ENCODE results near the gene ARAP1. TPM values are rescaled to one million over a fixed set of nuclear protein-coding genes. Genes with fewer than 3 reads are reported as not detected.

The ARAP1 gene
- total RNA-seq, 2 donors from 2014 or later, result 95.2 to 109 TPM

DNA sequence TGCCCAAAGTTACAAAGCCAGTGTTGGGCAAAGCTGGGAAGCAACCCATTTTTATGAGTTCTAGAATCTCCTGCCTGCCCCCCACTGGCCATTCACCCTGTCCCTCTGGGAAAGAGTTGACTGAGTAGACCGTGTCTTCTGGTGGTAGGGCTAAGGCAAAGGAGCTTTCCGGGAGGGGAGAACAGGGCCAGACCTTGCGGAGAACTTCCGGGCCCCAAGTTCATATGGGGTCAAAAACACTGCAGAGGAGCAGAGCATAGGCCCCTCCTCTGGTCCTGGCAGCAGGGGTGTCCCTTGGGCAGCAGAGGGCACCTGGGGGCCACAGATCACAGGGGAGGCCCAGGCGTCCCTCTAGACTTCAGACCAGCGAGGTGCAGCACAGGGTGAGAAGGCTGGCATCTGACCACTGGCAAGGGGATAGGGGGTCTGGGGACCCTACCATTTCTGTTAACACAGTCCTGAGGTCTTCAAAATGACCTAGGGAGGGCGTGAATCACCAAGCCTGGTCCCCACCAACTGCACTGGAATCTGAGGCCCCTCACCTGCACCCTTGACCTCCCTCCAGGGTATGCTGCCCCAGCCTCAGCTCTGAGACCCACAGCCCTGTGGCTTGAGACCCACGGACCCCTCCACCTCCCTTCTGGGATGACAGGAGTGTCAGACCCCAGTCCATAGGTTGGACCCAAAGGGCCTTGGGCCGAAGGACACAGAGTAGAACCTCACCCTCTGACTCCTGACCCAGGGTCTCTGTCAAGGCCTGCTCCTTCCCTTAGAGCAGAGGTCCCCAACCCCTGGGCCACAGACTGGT is 1.3 kb upstream of the ARAP1 start:
- intact Hi-C loops (cut with DNase I), result no loop called here
- Histone ChIP-seq H3K36me3 (no peaks in the 10 kb centered on the region), H3K4me1 (replicated peaks) (peaks cover 3% of the 10 kb centered on the region), H3K9me3 (no peaks in the 10 kb centered on the region), H3K4me3 (no peak overlapping the region), H3K27ac (peak overlapping the region in 1 of 2 donors; percentile 56), H3K27me3 (replicated peaks; ENCODE audit: insufficient read depth) (no peaks in the 10 kb centered on the region)
- TF ChIP-seq POLR2A (IDR thresholded peaks at IDR 0.05), result no peak
- no peak for TF ChIP-seq POLR2AphosphoS5 (IDR thresholded peaks at IDR 0.05)
- TF ChIP-seq, protein P1, sequence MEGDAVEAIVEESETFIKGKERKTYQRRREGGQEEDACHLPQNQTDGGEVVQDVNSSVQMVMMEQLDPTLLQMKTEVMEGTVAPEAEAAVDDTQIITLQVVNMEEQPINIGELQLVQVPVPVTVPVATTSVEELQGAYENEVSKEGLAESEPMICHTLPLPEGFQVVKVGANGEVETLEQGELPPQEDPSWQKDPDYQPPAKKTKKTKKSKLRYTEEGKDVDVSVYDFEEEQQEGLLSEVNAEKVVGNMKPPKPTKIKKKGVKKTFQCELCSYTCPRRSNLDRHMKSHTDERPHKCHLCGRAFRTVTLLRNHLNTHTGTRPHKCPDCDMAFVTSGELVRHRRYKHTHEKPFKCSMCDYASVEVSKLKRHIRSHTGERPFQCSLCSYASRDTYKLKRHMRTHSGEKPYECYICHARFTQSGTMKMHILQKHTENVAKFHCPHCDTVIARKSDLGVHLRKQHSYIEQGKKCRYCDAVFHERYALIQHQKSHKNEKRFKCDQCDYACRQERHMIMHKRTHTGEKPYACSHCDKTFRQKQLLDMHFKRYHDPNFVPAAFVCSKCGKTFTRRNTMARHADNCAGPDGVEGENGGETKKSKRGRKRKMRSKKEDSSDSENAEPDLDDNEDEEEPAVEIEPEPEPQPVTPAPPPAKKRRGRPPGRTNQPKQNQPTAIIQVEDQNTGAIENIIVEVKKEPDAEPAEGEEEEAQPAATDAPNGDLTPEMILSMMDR (IDR thresholded peaks at IDR 0.05), result no peak
- no peak for DNase-seq (ENCODE audit: low spot score)
- WGBS, result 92% methylated on average over 9 of the region's 9 CpGs

DNA sequence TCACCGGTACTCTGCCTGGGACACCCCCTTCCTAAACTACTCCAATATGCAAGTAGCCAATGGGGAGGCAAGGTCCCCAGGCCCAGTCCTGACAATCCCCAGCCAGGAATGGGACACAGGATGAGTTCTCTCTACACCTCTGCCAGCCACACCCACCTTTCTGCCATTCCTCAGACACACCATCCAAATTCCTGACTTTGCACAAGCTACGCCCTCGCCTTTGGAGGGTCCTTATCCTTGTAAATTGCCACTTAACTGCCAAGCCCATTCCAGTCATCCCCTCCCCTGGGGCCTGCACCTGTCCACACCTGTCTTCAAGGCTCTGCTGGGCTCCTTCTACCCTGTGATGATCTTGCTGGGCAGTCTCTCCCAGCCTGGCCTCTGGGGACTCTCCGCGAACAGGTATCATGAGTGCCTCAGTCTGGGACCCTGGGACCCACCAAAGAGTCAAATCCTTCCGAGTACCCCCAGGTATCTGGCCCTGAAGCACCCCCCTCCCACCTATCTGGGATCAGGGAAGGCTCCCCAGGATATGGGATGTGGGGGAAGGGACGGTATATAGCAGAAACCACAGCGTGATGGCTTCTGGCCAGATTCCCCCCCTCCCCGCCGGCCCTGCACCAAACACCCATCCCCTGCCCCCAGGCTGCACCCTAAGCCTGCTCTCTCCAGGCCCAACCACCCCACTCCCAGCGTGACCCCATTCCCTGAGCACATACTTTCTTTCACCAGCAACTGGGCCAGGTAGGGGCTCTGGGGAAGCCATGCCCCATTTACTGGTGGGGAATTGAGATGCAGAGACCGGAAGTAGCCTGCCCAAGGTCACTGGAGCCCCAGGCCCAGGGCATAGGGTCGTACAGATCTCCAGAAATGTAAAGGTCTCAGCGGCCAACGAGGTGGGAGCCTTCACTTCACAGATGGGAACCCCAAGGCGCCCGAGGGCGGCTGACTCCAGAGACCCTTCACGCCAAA is 806 bp downstream of the ARAP1 start:
- intact Hi-C loops (cut with DNase I), result no loop called here
- no peaks in the 10 kb centered on the region for H3K9me3 ChIP-seq
- TF ChIP-seq POLR2A (IDR thresholded peaks at IDR 0.05), result no peak
- no peak for TF ChIP-seq POLR2AphosphoS5 (IDR thresholded peaks at IDR 0.05)
- TF ChIP-seq, protein P1 (IDR thresholded peaks at IDR 0.05), result no peak
- peak overlapping the region; percentile 56 for H3K27ac ChIP-seq
- no peak for DNase-seq (ENCODE audit: low spot score)
- peak overlapping the region; percentile 44 to 48 for H3K4me3 ChIP-seq
- 31% methylated on average over 19 of the region's 19 CpGs for WGBS
- H3K36me3 ChIP-seq, result no peaks in the 10 kb centered on the region
- H3K27me3 ChIP-seq (replicated peaks; ENCODE audit: insufficient read depth), result no peaks in the 10 kb centered on the region
- H3K4me1 ChIP-seq (replicated peaks), result peaks cover 3% of the 10 kb centered on the region

DNA sequence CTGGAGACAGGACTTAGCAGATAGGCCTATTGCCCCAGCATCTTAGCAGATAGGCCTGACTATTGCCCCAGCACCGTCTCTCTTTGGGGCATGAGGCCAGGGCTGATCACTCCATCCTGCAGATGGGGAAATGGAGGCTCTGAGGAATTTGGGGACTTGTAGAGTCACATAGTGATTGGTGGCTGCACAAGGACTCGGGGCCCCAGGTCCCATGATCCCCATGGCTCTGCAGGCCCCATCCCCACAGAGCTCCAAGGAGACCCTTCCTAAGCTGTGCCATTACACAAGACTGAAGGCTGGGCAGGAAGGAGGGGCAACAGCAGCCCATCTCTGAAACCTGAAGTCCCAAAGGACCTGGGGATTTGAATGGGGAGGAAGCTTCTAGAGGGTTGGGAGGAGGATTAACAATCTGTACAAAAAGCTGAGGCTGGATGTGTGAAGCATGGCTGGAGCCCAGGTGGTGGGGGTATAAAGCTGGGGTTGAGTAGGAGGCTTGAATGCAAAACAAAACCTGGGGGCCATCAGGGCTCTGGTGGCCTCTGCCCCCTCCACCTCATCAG is 1.6 kb downstream of the ARAP1 start:
- Histone ChIP-seq H3K4me3 (no peak overlapping the region), H3K36me3 (no peaks in the 10 kb centered on the region), H3K4me1 (replicated peaks) (peaks cover 3% of the 10 kb centered on the region), H3K27me3 (replicated peaks; ENCODE audit: insufficient read depth) (no peaks in the 10 kb centered on the region), H3K27ac (no peak overlapping the region), H3K9me3 (no peaks in the 10 kb centered on the region)
- no peak for TF ChIP-seq POLR2AphosphoS5 (IDR thresholded peaks at IDR 0.05)
- TF ChIP-seq, protein P1 (IDR thresholded peaks at IDR 0.05), result no peak
- intact Hi-C loops (cut with DNase I), result no loop called here
- no peak for DNase-seq (ENCODE audit: low spot score)
- 90% methylated on average over 2 of the region's 2 CpGs for WGBS

DNA sequence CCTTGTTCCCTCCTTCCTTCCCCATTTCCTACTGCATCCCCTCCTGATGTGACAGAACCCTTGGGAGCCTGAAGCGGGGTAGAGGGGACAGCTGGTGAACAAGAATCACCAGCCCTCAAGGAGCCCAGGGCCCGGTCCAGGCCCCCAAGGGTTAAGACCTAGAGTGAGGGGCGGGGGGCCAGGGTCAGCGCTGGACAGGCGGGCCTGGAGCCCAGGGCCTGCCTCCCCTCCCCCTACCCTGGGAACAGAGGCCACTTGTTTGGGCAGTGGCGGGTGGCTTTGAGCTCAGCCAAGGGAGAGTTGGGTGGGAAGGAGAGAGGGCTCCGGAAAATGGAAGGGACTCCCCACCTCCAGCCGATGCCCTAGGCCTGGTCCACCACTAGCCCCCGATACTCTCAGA is 2.1 kb downstream of the ARAP1 start:
- WGBS, result 91% methylated on average over 9 of the region's 9 CpGs
- peaks cover 3% of the 10 kb centered on the region for H3K4me1 ChIP-seq (replicated peaks)
- H3K27ac ChIP-seq, result no peak overlapping the region
- H3K4me3 ChIP-seq, result no peak overlapping the region
- TF ChIP-seq POLR2A (IDR thresholded peaks at IDR 0.05) (no peak), POLR2AphosphoS5 (IDR thresholded peaks at IDR 0.05) (no peak)
- TF ChIP-seq, protein P1 (IDR thresholded peaks at IDR 0.05), result no peak
- H3K9me3 ChIP-seq, result no peaks in the 10 kb centered on the region
- DNase-seq (ENCODE audit: low spot score), result no peak
- intact Hi-C loops (cut with DNase I), result no loop called here
- H3K27me3 ChIP-seq (replicated peaks; ENCODE audit: insufficient read depth), result no peaks in the 10 kb centered on the region
- H3K36me3 ChIP-seq, result no peaks in the 10 kb centered on the region
